Measurements from ENCODE around the gene EGR2.

GRCh38 chr10:62830679-62831078 lies 14.5 kb upstream of the EGR2 start:
- TF ChIP-seq FOXA1 (IDR thresholded peaks at IDR 0.05) (no peak), PKNOX1 (IDR thresholded peaks at IDR 0.05) (no peak), ELF4 (IDR thresholded peaks at IDR 0.05) (no peak), NFRKB (IDR thresholded peaks at IDR 0.05) (no peak), CTBP1 (IDR thresholded peaks at IDR 0.05; ENCODE audit: borderline replicate concordance) (no peak), HDGF (IDR thresholded peaks at IDR 0.05; ENCODE audit: borderline replicate concordance) (no peak), L3MBTL2 (conservative IDR thresholded peaks at IDR 0.05) (no peak), SUZ12 (IDR thresholded peaks at IDR 0.05) (no peak), SP1 (IDR thresholded peaks at IDR 0.05) (no peak), ARNT (IDR thresholded peaks at IDR 0.05) (no peak), ZNF384 (IDR thresholded peaks at IDR 0.05) (no peak), BHLHE40 (IDR thresholded peaks at IDR 0.05; ENCODE audit: borderline replicate concordance) (no peak)
